ENCODE data around the gene LRP8. TPM values are rescaled to one million over a fixed set of nuclear protein-coding genes. Genes with fewer than 3 reads are reported as not detected.

Gene LRP8
- polyA plus RNA-seq, 5 donors, result 7.5 to 13.5 (median 10.1) TPM

DNA sequence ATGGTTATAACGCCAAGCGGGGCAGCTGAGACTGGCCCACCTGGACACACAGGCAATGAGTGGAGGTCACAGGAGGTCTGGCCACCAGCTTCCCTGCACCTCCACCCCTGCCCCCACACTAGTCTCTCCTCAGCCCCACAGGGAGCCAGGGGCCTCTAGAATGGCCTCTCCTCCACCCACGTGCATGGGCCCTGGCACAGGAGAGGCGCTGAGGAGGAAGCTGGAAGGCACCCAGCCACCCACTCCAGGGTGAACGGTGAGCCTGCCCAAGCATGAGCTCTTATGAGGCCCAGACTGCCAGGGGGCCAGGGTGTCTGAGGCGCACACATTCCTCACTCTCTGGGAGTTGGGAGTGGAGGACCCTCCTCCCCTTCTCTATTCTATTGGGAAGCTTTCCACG, 22.2 kb downstream of the LRP8 start:
- no peak for DNase-seq

DNA sequence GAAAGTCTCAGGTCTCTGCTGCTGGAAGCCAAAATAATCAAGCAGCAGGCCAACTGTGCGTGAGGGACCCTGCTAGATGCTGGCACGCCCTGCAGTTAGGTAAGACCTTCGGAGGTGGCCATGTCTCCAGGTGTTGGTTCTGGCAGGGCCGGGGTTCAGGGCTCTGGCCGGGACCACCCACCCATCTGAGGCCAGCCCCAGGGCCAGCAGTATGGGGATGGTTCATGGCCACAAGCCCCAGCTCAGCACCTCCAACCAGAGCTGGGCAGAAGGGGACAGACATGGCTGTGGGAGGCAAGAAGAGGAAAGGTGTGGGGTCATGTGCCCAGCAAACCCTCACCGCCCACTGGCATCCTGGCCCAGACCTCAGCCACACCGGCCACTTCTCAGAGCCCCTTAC, 23.3 kb downstream of the LRP8 start:
- DNase-seq, result no peak

DNA sequence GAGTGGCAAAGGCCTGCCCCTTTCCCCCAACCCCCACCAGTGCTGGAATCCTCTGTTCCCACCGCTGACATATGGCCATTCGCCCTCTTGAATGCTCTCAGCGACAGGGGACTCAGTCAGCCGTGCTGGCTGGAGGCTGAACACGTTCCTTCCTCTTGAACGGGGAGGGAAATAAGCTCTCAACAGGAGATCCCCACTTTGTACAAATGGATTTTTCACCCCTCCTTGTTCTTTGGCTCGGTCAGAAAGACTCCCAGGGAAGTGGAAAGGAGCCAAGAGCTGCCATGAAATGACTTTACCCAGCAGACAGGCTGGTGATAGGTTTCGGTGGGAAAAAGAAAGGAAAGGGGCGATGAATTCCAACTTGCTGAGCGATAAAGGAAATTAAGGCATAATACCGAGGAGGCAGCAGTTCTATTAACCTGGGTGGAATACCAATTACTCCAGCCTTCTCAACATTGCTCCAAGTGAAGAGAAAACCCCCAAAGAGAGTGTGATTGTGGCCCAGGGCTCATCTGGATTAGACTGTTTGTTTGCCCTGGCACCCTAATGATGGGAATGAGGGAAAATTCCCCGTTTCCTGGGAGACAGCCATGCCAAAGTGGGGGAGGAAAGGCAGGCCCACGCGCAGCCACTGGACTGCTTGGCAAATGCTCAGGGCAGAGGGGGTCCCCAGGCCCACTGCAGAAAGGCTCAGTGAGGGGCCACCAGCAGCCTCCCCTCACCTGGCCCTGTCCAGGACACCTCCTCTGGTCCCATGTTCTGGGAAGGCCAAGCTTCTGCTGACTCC, 23.9 kb downstream of the LRP8 start:
- no peak for DNase-seq

DNA sequence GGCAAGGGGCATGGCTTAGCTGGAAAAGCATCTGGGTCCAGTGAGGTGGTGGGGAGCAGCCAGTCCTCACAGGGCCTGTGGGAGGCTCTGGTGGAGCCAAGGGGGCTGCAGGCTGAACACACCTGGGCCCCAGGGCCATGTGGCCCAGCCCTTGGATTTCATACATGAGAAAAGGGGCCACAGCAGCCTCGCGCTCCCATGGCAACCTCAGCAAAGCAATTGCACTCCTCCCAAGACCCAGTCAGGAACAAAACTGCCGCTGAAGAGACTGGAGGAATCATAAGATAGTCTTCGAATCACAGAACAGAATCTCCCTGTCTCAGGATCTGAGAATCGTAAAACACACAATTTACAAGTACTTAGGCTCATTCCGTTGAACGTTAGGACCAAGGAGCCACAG, 24.6 kb downstream of the LRP8 start:
- DNase-seq, result no peak

GRCh38 chr1:53299233-53299632, 28.6 kb downstream of the LRP8 start:
- no peak for DNase-seq

GRCh38 chr1:53298045-53298637, 29.7 kb downstream of the LRP8 start:
- DNase-seq, result no peak

DNA sequence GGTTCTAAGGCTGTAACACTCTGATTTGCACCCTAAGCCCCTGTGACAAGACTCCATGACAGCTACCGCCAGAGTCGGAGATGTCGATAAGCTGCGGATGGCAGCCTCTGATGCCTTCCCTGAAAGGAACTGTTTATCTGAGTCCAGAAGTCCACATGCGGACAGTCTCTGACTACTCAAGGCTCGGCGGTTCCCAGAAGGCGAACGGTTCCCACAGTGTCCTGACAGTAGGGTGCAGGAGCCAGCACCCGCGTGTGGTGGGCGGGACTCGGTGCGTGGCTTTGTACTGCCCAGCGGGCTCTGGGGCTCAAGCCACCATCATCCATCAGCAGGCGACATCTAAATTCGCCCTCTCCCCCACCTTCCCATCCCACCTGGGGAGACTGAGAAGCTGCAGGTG, 30.7 kb downstream of the LRP8 start:
- no peak for DNase-seq

DNA sequence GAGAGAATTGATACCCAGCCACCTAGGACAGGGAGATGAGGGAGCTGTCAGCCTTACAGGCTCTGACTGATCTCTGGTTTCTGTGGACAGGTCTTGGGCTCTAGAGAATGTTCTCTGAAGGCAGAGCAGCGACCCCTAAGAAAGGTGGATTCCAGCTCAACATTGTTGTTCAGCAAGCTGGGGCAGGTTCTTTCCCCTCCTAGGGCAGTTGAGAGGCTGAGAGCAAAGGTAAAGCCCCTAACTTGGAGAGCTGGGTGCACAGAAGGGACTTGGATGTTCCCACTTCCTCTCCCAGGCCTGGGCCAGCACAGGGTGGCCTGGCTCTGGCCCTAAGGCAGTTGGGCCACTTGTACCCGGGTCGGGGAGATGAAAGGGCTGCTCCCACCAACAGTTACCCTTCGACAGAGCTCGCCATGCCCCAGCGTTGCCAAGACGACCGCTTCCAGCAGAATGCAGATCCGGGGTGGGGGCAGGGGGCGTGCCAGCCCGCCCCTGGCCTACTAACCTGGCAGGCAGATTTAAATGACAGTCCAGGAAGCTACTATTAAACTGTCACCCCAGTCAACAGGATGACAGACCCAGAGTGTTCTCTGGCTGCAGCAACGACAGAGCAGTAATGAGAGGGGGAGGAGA, 31.6 kb downstream of the LRP8 start:
- DNase-seq, result no peak

DNA sequence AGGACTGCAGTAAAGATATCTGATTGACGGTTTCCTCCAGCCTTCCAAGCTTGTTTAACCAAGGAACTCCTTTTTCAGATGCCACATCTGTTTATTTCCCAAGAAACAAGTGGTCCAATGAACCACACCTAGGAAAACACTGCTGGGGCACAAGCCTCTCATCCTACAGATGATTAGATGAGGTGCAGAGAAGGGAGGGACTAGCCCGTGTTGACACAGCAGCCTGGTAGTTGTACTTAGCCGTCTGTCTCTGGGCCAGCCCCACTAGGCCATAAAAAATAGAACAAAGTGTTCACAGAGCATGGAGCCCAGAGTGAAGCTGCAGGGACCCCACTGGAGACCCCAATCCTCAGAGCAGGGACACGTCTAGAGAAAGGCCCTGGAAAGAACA, 32.1 kb downstream of the LRP8 start:
- no peak for DNase-seq

- no peak for DNase-seq
Observed at GRCh38 chr1:53295295-53295694, 32.6 kb downstream of the LRP8 start.

- no peak for DNase-seq
Observed at GRCh38 chr1:53294567-53294966, 33.3 kb downstream of the LRP8 start.

DNA sequence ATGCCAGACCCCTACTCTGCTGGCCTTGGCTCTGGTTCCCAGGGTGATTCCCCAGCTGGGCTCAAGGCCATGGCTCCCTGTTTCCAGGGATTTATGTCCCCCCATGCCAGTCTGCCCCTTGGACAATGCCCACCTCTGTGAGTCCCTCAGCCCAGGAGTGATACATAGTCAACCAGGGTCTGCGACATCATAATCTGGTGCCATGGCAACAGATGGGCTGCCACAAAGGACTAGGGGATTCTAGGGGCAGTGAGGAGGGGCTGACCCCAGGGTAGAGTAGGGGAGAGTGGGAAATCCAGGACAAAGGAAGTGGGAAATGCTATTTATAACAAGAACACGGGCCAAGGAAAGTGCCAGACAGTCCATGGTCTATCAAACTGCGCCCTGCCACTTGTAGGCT, 33.8 kb downstream of the LRP8 start:
- no peak for DNase-seq

DNA sequence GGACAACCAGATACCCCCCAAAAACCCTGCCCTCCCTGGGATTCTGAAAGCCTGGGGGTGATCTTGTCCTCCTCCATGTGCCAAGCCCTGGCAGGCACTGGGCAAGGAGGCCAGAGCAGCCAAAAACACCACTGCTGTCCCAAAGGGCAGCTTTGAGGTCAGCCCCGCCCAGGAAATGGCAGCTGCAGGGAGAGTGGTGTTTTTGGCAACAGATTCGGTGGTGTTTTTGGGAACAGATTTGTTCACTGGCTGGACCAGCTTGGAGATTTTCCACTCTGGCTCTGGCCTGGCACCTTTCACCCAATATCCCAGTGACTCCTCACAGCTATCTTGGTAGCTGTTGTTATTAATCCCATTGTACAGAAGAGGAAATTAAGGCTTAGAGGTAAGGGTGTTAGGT, 34.7 kb downstream of the LRP8 start:
- DNase-seq, result no peak

DNA sequence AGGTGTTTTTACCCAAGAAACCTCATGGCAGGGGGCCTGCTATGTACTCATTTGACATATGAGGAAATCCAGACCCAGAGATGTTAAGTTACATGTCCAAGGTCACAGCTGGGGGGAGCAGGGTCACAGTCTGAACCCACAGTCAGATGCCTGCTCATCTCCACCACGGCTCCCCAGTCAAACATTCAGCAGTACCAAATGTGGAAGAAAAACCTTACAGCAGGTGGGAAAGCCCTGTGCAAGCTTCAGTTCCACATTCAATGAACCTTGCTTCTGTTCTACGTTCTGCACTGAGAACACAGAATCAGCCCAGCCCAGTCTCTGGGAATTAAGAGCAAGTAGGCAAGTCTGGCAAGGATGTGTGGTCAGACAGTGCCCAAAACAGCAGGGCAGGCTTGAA, 35.2 kb downstream of the LRP8 start:
- no peak for DNase-seq

GRCh38 chr1:53291574-53291973, 36.3 kb downstream of the LRP8 start:
- DNase-seq, result no peak

- DNase-seq, result no peak
Observed at GRCh38 chr1:53288790-53289429, 39.0 kb downstream of the LRP8 start.

- DNase-seq, result no peak
Observed at GRCh38 chr1:53288002-53288789, 39.7 kb downstream of the LRP8 start.

- no peak for DNase-seq
Observed at GRCh38 chr1:53286955-53287354, 40.9 kb downstream of the LRP8 start.

DNA sequence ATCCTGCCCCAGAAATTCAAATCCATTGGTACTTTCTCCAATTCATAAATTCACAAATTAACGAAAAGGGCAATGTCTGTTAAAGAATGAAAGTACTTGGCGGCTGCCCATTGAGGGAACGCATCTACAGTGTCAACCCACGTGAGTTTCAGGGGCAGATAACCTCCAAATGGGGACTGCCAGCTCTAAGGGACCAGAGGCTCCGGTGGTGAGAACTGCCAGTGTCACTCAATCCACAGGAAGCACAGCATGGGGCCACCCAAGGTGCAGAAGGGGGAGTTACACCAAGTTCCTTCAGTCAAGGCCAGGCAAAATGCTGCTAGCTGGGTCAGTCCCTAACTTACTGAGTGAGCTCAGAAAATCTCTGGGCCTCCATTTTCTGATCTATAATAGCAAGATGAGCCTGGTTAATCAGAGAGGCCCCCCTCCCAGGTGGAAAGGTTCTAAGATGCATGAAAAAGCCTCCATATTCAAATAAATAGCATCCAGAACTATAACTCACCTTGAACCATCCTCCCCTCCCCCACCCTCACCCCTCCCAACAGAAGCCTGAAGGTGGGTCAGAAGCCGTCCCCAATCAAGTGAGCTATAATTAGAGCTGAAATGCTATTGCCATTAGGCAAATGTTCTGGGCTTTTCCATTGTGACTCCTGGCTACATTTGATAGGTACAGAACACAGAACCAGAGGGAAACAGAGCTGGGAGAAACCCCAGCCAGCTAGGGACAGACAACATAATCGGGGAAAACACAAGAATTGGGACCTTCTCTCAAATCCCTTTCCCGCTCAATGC, 41.7 kb downstream of the LRP8 start:
- no peak for DNase-seq

DNA sequence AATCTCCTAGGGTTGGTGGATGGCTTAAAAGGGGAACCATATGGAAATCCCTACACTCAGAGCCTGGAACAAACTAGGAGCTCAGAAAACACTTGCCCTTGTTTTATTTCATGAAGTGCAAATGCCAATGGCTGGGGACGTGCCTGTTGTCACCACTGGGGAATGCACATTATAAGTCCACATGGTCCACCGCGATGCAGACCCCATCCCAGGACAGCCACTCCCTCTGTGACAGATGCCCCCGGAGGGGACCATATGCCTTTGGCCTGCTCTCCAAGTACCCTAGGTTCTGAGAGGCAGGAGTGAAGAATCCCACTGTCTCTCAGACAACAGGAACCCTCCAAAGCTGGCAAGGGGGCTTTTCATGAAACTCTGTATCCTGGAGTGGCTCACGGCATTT, 42.3 kb downstream of the LRP8 start:
- DNase-seq, result no peak

All from right lung (tissue), 5 donors.